Neural cell (in vitro differentiated cells): Measurements from ENCODE around the gene PIP4K2C.

Source experiments
- CTCF ChIP-seq: fragments of 450-650 bp; IDR thresholded peaks from 2 replicates; pipeline ENCODE4 v1.5.1; 2014; ENCODE audit warnings: antibody characterized with exemption, mild to moderate bottlenecking, moderate library complexity; ENCODE audit not compliant: poor library complexity, severe bottlenecking
- EP300 ChIP-seq: fragments of 450-650 bp; conservative IDR thresholded peaks from 2 replicates; pipeline ENCODE4 v1.6.1; 2014; ENCODE audit warnings: antibody characterized with exemption, mild to moderate bottlenecking, moderate library complexity; ENCODE audit not compliant: poor library complexity, severe bottlenecking
- EZH2 ChIP-seq: fragments of 200-600, 300-800 bp; shearing (Covaris generic), sonication (generic); IDR thresholded peaks from 2 replicates; pipeline ENCODE4 v1.6.1; 2014; ENCODE audit warnings: antibody characterized with exemption, low read length, borderline replicate concordance, mild to moderate bottlenecking; ENCODE audit not compliant: insufficient read depth, poor library complexity, severe bottlenecking
- MXI1 ChIP-seq: fragments of 450-650 bp; conservative IDR thresholded peaks from 2 replicates; pipeline ENCODE4 v1.6.1; 2014; ENCODE audit warnings: antibody characterized with exemption, mild to moderate bottlenecking; ENCODE audit not compliant: poor library complexity, severe bottlenecking
- POLR2AphosphoS5 ChIP-seq: IDR thresholded peaks from 2 replicates; pipeline ENCODE4 v1.6.1; 2012
- SMC3 ChIP-seq: fragments of 450-650 bp; conservative IDR thresholded peaks from 2 replicates; pipeline ENCODE4 v1.6.1; 2014; ENCODE audit warnings: antibody characterized with exemption, mild to moderate bottlenecking, moderate library complexity; ENCODE audit not compliant: poor library complexity
- TAF1 ChIP-seq: IDR thresholded peaks from 2 replicates; pipeline ENCODE4 v1.6.1; 2012; ENCODE audit warnings: low read depth
- TF ChIP-seq, protein P1 (sequence below): IDR thresholded peaks from 2 replicates; pipeline ENCODE4 v1.6.1; 2012; ENCODE audit warnings: borderline replicate concordance

DNA sequence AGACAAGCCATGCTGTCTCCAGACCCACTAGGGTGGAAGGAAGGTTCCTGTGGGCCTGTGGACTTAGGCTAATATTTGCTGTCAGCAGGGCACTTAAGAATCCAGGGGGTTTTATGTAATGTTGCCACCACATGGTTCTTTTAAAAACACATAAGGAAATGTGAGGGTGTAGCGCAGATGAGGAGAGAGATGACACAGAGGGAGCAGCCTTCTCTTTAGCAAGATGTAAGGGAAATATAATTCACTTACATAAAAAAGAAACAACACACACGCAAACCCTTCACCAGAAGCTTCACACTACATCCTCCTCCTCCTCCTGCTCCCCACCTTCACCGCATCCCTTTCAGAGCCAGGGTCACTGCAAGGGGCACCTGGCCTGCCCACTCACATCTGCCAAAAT lies 4.9 kb upstream of the PIP4K2C start:
- TF ChIP-seq MXI1 = no peak
- TF ChIP-seq POLR2AphosphoS5 = no peak
- no peak for TF ChIP-seq CTCF
- TF ChIP-seq SMC3 = no peak
- TF ChIP-seq TAF1 = no peak
- TF ChIP-seq, protein P1, sequence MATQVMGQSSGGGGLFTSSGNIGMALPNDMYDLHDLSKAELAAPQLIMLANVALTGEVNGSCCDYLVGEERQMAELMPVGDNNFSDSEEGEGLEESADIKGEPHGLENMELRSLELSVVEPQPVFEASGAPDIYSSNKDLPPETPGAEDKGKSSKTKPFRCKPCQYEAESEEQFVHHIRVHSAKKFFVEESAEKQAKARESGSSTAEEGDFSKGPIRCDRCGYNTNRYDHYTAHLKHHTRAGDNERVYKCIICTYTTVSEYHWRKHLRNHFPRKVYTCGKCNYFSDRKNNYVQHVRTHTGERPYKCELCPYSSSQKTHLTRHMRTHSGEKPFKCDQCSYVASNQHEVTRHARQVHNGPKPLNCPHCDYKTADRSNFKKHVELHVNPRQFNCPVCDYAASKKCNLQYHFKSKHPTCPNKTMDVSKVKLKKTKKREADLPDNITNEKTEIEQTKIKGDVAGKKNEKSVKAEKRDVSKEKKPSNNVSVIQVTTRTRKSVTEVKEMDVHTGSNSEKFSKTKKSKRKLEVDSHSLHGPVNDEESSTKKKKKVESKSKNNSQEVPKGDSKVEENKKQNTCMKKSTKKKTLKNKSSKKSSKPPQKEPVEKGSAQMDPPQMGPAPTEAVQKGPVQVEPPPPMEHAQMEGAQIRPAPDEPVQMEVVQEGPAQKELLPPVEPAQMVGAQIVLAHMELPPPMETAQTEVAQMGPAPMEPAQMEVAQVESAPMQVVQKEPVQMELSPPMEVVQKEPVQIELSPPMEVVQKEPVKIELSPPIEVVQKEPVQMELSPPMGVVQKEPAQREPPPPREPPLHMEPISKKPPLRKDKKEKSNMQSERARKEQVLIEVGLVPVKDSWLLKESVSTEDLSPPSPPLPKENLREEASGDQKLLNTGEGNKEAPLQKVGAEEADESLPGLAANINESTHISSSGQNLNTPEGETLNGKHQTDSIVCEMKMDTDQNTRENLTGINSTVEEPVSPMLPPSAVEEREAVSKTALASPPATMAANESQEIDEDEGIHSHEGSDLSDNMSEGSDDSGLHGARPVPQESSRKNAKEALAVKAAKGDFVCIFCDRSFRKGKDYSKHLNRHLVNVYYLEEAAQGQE = no peak
- TF ChIP-seq EZH2 = no peak
- TF ChIP-seq EP300 = no peak
